Measurements from ENCODE around the gene HIVEP3. TPM values are rescaled to one million over a fixed set of nuclear protein-coding genes. Genes with fewer than 3 reads are reported as not detected.

The HIVEP3 gene
- total RNA-seq, 1 experiment from 2014 or later = 1.4 TPM

DNA sequence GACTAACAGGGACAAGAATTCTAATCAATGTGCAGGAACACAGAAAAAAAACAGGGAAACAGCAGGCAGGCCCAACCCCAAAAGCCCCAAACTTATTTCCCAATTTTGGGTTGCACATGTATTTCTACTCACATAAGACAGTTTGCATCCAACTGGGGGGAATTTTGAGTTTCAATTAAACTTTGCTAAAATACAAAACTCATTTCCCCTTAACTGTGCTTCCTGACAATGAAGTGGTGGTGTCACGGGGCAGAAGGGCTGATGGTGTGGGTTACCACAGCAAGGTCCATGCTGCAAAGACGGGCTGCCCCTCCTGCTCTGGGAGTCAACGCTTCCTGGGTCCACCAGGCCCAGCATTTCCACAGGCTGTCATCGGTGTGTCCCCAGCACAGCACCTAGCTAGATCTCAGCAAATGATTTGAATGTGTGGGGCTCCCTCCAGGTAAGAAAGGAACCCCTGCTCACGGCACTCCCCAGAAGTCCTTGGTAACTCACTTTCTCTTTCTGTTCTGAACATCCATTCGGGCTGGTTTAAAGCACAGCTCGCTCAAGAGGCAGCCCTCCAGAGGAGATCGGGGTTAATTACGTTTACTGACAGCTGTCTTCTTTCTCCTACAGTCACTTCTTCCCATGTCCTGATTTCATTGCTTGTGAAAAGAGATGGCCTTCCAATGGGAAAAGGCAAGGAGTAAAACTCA is 27.4 kb downstream of the HIVEP3 start:
- Histone ChIP-seq H3K27ac (ENCODE audit: insufficient read length, low read depth, low read length) (no peak overlapping the region), H4K5ac (ENCODE audit: insufficient read length, low read depth, low read length) (no peak overlapping the region), H3K23ac (ENCODE audit: insufficient read length, low read depth, low read length) (no peak overlapping the region), H2BK120ac (ENCODE audit: low read depth, low read length, poor library complexity, severe bottlenecking) (no peak overlapping the region), H4K91ac (ENCODE audit: insufficient read length, low read depth, low read length) (no peak overlapping the region), H3K79me1 (ENCODE audit: insufficient read depth, low read depth, low read length, poor library complexity, severe bottlenecking) (no peaks in the 10 kb centered on the region), H3K27me3 (ENCODE audit: insufficient read depth, low read length) (no peaks in the 10 kb centered on the region), H3K18ac (ENCODE audit: insufficient read length, low read depth, low read length) (no peak overlapping the region), H3K14ac (ENCODE audit: insufficient read depth, low read length) (no peak overlapping the region), H3K9ac (ENCODE audit: extremely low read depth, insufficient read length, low read length) (no peak overlapping the region), H3K79me2 (ENCODE audit: insufficient read depth, low read length) (no peaks in the 10 kb centered on the region), H3T11ph (ENCODE audit: low read length) (no peak overlapping the region), H3K9me3 (ENCODE audit: control insufficient read depth, low read depth, low read length) (no peaks in the 10 kb centered on the region), H2BK12ac (ENCODE audit: insufficient read length, low read depth, low read length) (no peak overlapping the region), H2AK5ac (ENCODE audit: insufficient read length, low read length) (no peak overlapping the region), H3K4ac (ENCODE audit: low read depth, low read length) (no peak overlapping the region), H3K4me2 (ENCODE audit: insufficient read depth, insufficient read length, low read length) (no peak overlapping the region), H3K23me2 (ENCODE audit: insufficient read length, low read depth, low read length, poor library complexity, severe bottlenecking) (no peaks in the 10 kb centered on the region), H4K20me1 (ENCODE audit: control insufficient read depth, insufficient read depth, insufficient read length) (no peaks in the 10 kb centered on the region), H2BK15ac (ENCODE audit: low read depth, low read length) (no peak overlapping the region), H3K4me1 (ENCODE audit: insufficient read depth, low read length) (no peaks in the 10 kb centered on the region), H4K8ac (replicated peaks; ENCODE audit: insufficient read length, low read depth, low read length) (no peak overlapping the region), H2BK5ac (ENCODE audit: insufficient read length, low read length) (no peak overlapping the region), H2BK20ac (ENCODE audit: low read depth, low read length, poor library complexity, severe bottlenecking) (no peak overlapping the region), H2AFZ (ENCODE audit: low read length) (no peak overlapping the region), H3K56ac (ENCODE audit: insufficient read length, low read depth, low read length) (no peak overlapping the region)
- TF ChIP-seq CTCF (conservative IDR thresholded peaks at IDR 0.05) = peak; percentile 40; the same call in 1 of the 3 replicates
- H3K27me3 Mint-ChIP-seq (ENCODE audit: low read depth) = no peaks in the 10 kb centered on the region; the same call in 1 of the 2 replicates
- no peak overlapping the region; a peak in 2 of 7 replicates for H3K27ac Mint-ChIP-seq
- H3K4me1 Mint-ChIP-seq = peaks cover 4 to 5% of the 10 kb centered on the region in 2 experiments
- H3K36me3 Mint-ChIP-seq (ENCODE audit: insufficient read depth in 1 of 3, low read depth in 3 of 3) = no peaks in the 10 kb centered on the region
- no peak overlapping the region for H3K4me3 Mint-ChIP-seq
- WGBS (ENCODE audit: extremely low coverage, insufficient read length, low lambda C conversion rate) = no CpG with 5 or more reads among the region's 9 CpGs
- no peaks in the 10 kb centered on the region for H3K9me3 Mint-ChIP-seq
- no peak for DNase-seq

Data from H9 (cell line).